ENCODE results near the gene MAMLD1. TPM values are rescaled to one million over a fixed set of nuclear protein-coding genes. Genes with fewer than 3 reads are reported as not detected.

Gene MAMLD1
- total RNA-seq, 1 donor: 3.3 TPM

DNA sequence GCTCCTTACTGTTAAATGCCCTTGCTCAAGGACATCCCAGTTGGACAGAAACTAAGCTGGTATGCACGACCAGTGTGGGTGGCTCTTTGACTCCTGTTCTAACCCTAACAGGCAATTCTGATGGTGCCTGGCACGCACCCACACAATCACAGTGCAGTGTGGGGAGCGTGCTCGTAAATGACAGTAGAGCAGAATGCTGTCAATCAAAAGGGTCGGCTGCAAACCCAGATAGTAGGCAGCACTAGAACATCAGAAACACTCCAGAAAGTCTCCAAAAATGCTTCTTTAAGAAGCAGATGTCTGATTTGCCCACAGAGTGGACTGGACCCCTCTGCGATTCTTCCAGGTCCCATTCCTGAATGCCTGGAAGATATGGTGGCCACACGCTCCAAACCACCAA, 167.7 kb downstream of the MAMLD1 start:
- no peak for DNase-seq (ENCODE audit: insufficient read length, low spot score, missing footprints)
- Histone ChIP-seq H3K9me3 (ENCODE audit: low read depth, low read length) (no peaks in the 10 kb centered on the region), H2AFZ (ENCODE audit: low read length) (no peak overlapping the region)

GRCh38 chrX:150531467-150531866, 168.3 kb downstream of the MAMLD1 start:
- Histone ChIP-seq H2AFZ (ENCODE audit: low read length) (no peak overlapping the region), H3K27ac (ENCODE audit: low read depth, low read length) (no peak overlapping the region), H3K36me3 (ENCODE audit: insufficient read depth, low read length) (no peaks in the 10 kb centered on the region), H3K27me3 (ENCODE audit: insufficient read depth, low read length) (no peaks in the 10 kb centered on the region), H3K4me2 (ENCODE audit: insufficient read depth, low read length) (no peak overlapping the region), H3K79me2 (ENCODE audit: insufficient read depth, low read length) (no peaks in the 10 kb centered on the region), H3K4me3 (ENCODE audit: insufficient read depth, low read length) (no peak overlapping the region), H4K20me1 (ENCODE audit: insufficient read depth, low read length) (no peaks in the 10 kb centered on the region), H3K9me3 (ENCODE audit: low read depth, low read length) (no peaks in the 10 kb centered on the region), H3K4me1 (ENCODE audit: insufficient read depth, low read length) (no peaks in the 10 kb centered on the region)
- TF ChIP-seq, protein P1, sequence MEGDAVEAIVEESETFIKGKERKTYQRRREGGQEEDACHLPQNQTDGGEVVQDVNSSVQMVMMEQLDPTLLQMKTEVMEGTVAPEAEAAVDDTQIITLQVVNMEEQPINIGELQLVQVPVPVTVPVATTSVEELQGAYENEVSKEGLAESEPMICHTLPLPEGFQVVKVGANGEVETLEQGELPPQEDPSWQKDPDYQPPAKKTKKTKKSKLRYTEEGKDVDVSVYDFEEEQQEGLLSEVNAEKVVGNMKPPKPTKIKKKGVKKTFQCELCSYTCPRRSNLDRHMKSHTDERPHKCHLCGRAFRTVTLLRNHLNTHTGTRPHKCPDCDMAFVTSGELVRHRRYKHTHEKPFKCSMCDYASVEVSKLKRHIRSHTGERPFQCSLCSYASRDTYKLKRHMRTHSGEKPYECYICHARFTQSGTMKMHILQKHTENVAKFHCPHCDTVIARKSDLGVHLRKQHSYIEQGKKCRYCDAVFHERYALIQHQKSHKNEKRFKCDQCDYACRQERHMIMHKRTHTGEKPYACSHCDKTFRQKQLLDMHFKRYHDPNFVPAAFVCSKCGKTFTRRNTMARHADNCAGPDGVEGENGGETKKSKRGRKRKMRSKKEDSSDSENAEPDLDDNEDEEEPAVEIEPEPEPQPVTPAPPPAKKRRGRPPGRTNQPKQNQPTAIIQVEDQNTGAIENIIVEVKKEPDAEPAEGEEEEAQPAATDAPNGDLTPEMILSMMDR (IDR thresholded peaks at IDR 0.05; ENCODE audit: extremely low read depth, low read depth, low read length): no peak
- peak; percentile 29 for DNase-seq (ENCODE audit: insufficient read length, low spot score, missing footprints)

More for the DNA sequence above, 167.7 kb downstream of the MAMLD1 start:
- Histone ChIP-seq H3K36me3 (ENCODE audit: insufficient read depth, low read length) (no peaks in the 10 kb centered on the region), H3K4me2 (ENCODE audit: insufficient read depth, low read length) (no peak overlapping the region), H3K4me1 (ENCODE audit: insufficient read depth, low read length) (no peaks in the 10 kb centered on the region), H4K20me1 (ENCODE audit: insufficient read depth, low read length) (no peaks in the 10 kb centered on the region), H3K79me2 (ENCODE audit: insufficient read depth, low read length) (no peaks in the 10 kb centered on the region), H3K27ac (ENCODE audit: low read depth, low read length) (no peak overlapping the region), H3K27me3 (ENCODE audit: insufficient read depth, low read length) (no peaks in the 10 kb centered on the region), H3K4me3 (ENCODE audit: insufficient read depth, low read length) (no peak overlapping the region)
- TF ChIP-seq, protein P1 (IDR thresholded peaks at IDR 0.05; ENCODE audit: extremely low read depth, low read depth, low read length): no peak

GRCh38 chrX:150533863-150534262, 170.7 kb downstream of the MAMLD1 start:
- DNase-seq (ENCODE audit: insufficient read length, low spot score, missing footprints): peak; percentile 21
- H3K27me3 ChIP-seq (ENCODE audit: insufficient read depth, low read length): no peaks in the 10 kb centered on the region

DNA sequence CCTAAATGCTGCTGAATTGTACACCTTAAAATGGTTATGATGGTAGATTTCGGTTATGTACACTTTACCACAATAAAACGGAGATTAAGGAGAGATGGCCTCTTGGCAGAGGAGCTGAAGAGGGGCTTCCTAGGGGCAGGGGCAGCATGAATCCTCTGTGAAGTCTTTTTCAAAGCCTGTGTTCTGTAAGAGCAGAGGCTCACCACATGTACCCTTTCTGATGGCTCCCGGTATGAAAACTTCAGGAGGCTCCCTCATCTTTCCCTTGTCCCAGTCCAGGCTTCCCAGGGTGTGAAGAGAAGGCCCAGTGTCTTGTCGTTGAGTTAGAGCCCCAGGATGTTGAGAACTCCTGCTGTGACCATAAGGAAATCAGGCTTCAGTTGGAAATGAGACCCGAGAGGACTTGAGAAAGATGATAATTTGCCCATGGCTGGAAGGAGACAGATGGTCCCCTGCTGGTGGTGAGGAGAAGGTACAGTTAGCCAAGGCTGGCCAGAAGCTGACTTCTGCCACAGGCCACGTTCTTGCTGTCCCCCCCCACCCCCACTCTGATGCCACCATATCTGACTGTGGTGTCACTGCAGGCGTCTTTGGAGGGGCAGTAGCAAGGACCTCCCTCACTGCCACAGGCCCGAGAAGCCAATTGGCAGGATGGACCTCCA, 173.5 kb downstream of the MAMLD1 start:
- TF ChIP-seq, protein P1 (IDR thresholded peaks at IDR 0.05; ENCODE audit: extremely low read depth, low read depth, low read length): peak; percentile 24
- Histone ChIP-seq H2AFZ (ENCODE audit: low read length) (no peak overlapping the region), H3K27me3 (ENCODE audit: insufficient read depth, low read length) (no peaks in the 10 kb centered on the region), H4K20me1 (ENCODE audit: insufficient read depth, low read length) (no peaks in the 10 kb centered on the region), H3K9me3 (ENCODE audit: low read depth, low read length) (peaks cover 3% of the 10 kb centered on the region), H3K27ac (ENCODE audit: low read depth, low read length) (no peak overlapping the region), H3K79me2 (ENCODE audit: insufficient read depth, low read length) (no peaks in the 10 kb centered on the region), H3K36me3 (ENCODE audit: insufficient read depth, low read length) (no peaks in the 10 kb centered on the region), H3K4me3 (ENCODE audit: insufficient read depth, low read length) (no peak overlapping the region), H3K4me1 (ENCODE audit: insufficient read depth, low read length) (no peaks in the 10 kb centered on the region), H3K4me2 (ENCODE audit: insufficient read depth, low read length) (no peak overlapping the region)
- DNase-seq (ENCODE audit: insufficient read length, low spot score, missing footprints): no peak

More at GRCh38 chrX:150533863-150534262, 170.7 kb downstream of the MAMLD1 start:
- Histone ChIP-seq H3K27ac (ENCODE audit: low read depth, low read length) (no peak overlapping the region), H3K9me3 (ENCODE audit: low read depth, low read length) (peaks cover 3% of the 10 kb centered on the region), H3K4me3 (ENCODE audit: insufficient read depth, low read length) (no peak overlapping the region), H3K4me2 (ENCODE audit: insufficient read depth, low read length) (no peak overlapping the region), H3K4me1 (ENCODE audit: insufficient read depth, low read length) (no peaks in the 10 kb centered on the region), H3K36me3 (ENCODE audit: insufficient read depth, low read length) (no peaks in the 10 kb centered on the region), H3K79me2 (ENCODE audit: insufficient read depth, low read length) (no peaks in the 10 kb centered on the region), H4K20me1 (ENCODE audit: insufficient read depth, low read length) (no peaks in the 10 kb centered on the region), H2AFZ (ENCODE audit: low read length) (no peak overlapping the region)
- TF ChIP-seq, protein P1 (IDR thresholded peaks at IDR 0.05; ENCODE audit: extremely low read depth, low read depth, low read length): no peak

Data from osteoblast (primary cell).